Gastrocnemius medialis (tissue), 4 donors: Measurements from ENCODE around the gene CFAP299. TPM values are rescaled to one million over a fixed set of nuclear protein-coding genes. Genes with fewer than 3 reads are reported as not detected.

Experiments
- ATAC-seq, 2 donors: fragments of 150-250 bp; one replicate each; pipeline ENCODE4 v1.9.1; 2016
- DNase-seq, 2 donors: peaks; one replicate each; pipeline ENCODE4 v3.0.0-alpha.2; 2019
- H3K27ac ChIP-seq, 4 donors: fragments of 200-600 bp; sonication (generic); 1 replicate in 1 of 4; 2 replicates in 3 of 4; pipeline ENCODE4 v1.5.1; 2016 to 2018; ENCODE audit warnings: mild to moderate bottlenecking in 2 of 4, moderate library complexity in 1 of 4
- H3K27me3 ChIP-seq, 3 donors: fragments of 200-600 bp; sonication (generic) in 2 of 3; 1 replicate in 1 of 3; 2 replicates in 2 of 3; pipeline versions ENCODE4 v1.5.1 to v1.6.0; 2016 to 2019; ENCODE audit warnings: mild to moderate bottlenecking in 1 of 3, moderate library complexity in 1 of 3
- H3K36me3 ChIP-seq, 2 donors: fragments of 200-600 bp; sonication (generic) in 1 of 2; one replicate each; pipeline ENCODE4 v1.5.1; 2017 to 2018
- H3K4me1 ChIP-seq, 2 donors: fragments of 200-600 bp; sonication (generic) in 1 of 2; one replicate each; pipeline ENCODE4 v1.5.1; 2016 to 2017; ENCODE audit warnings: mild to moderate bottlenecking in 2 of 2
- H3K4me3 ChIP-seq, 4 donors: fragments of 200-600 bp; sonication (generic) in 3 of 4; 1 replicate in 1 of 4; 2 replicates in 3 of 4; pipeline ENCODE4 v1.5.1; 2016 to 2019; ENCODE audit warnings: mild to moderate bottlenecking in 2 of 4
- H3K9me3 ChIP-seq, 3 donors: fragments of 200-600 bp; sonication (generic) in 2 of 3; 1 replicate in 1 of 3; 2 replicates in 2 of 3; pipeline ENCODE4 v1.5.1; 2016 to 2019
- POLR2A ChIP-seq, 2 donors: fragments of 450-650 bp; IDR thresholded peaks; one replicate each; pipeline ENCODE4 v1.6.1; 2017; ENCODE audit warnings: antibody characterized with exemption in 2 of 2, mild to moderate bottlenecking in 2 of 2, moderate library complexity in 2 of 2
- in situ Hi-C, 4 donors: fragments of 200-750 bp; cut with MboI; loops; one replicate each; pipeline versions ENCODE4 v1.15.0 to v1.8.0; 2017; ENCODE audit warnings: low sequenced_read_pairs in 4 of 4
- intact Hi-C: fragments of 100-400 bp; cut with DNase I; formaldehyde crosslinking; loops from one replicate; pipeline ENCODE4 v1.15.1; 2023; ENCODE audit warnings: low total_unique reads
- total RNA-seq, 4 donors: library from RNA; depleted of rRNA; stranded (reverse); fragments of >200 nt; gene quantifications; one replicate each; pipeline versions ENCODE4 v1.1.0 to v1.2.3, GENCODE V29; 2016
- TF ChIP-seq, protein P1 (sequence below), 5 experiments: fragments of 450-650 bp in 3 of 5; fragments of 200-600 bp in 2 of 5; sonication (generic) in 2 of 5; IDR thresholded peaks in 4 of 5; conservative IDR thresholded peaks in 1 of 5; 1 replicate in 4 of 5; 2 replicates in 1 of 5; pipeline ENCODE4 v1.5.1; 2016 to 2019; ENCODE audit warnings: antibody characterized with exemption in 5 of 5, mild to moderate bottlenecking in 3 of 5, moderate library complexity in 3 of 5

The CFAP299 gene
- total RNA-seq, 4 donors from 2014 or later, result not detected

- no peaks in the 10 kb centered on the region for H3K27me3 ChIP-seq
- intact Hi-C loops (no loop called here), in situ Hi-C loops (no loop called here)
- no peaks in the 10 kb centered on the region for H3K36me3 ChIP-seq
- DNase-seq (no peak), ATAC-seq (no peak)
- no peak overlapping the region for H3K27ac ChIP-seq
- TF ChIP-seq, protein P1, sequence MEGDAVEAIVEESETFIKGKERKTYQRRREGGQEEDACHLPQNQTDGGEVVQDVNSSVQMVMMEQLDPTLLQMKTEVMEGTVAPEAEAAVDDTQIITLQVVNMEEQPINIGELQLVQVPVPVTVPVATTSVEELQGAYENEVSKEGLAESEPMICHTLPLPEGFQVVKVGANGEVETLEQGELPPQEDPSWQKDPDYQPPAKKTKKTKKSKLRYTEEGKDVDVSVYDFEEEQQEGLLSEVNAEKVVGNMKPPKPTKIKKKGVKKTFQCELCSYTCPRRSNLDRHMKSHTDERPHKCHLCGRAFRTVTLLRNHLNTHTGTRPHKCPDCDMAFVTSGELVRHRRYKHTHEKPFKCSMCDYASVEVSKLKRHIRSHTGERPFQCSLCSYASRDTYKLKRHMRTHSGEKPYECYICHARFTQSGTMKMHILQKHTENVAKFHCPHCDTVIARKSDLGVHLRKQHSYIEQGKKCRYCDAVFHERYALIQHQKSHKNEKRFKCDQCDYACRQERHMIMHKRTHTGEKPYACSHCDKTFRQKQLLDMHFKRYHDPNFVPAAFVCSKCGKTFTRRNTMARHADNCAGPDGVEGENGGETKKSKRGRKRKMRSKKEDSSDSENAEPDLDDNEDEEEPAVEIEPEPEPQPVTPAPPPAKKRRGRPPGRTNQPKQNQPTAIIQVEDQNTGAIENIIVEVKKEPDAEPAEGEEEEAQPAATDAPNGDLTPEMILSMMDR (IDR thresholded peaks at IDR 0.05 in 4 of 5, conservative IDR thresholded peaks at IDR 0.05 in 1 of 5), result no peak
- no peak for TF ChIP-seq POLR2A (IDR thresholded peaks at IDR 0.05)
- no peaks in the 10 kb centered on the region for H3K4me1 ChIP-seq
- H3K4me3 ChIP-seq, result no peak overlapping the region
- H3K9me3 ChIP-seq, result no peaks in the 10 kb centered on the region
These were observed 377.9 kb downstream of the CFAP299 start for GRCh38 chr4:80713409-80713808.

DNA sequence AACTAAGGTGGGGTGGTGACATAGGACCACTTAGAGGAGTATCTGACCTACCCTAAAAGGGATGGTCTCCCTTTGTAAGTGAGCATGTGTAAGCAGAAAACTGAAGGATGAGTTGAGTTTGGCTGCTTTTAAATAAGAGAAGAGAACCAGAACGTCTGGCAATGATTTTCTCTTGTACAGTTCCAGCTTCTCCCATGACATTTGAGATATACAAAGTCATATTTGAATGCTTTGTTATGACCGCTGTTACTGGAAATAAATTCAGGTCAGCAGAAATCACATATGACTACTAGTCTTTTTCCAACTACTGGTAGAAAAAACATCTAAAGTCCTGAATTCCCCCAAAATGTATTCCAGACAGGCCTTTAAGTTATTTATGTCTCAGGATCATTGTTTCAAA lies 381.7 kb downstream of the CFAP299 start:
- ATAC-seq, result no peak
- H3K4me3 ChIP-seq, result no peak overlapping the region
- TF ChIP-seq POLR2A (IDR thresholded peaks at IDR 0.05), result no peak
- TF ChIP-seq, protein P1 (IDR thresholded peaks at IDR 0.05 in 4 of 5, conservative IDR thresholded peaks at IDR 0.05 in 1 of 5), result no peak
- intact Hi-C loops, result no loop called here
- no peaks in the 10 kb centered on the region for H3K27me3 ChIP-seq
- H3K4me1 ChIP-seq, result no peaks in the 10 kb centered on the region
- H3K27ac ChIP-seq, result no peak overlapping the region
- H3K9me3 ChIP-seq, result no peaks in the 10 kb centered on the region
- in situ Hi-C loops, result no loop called here
- no peaks in the 10 kb centered on the region for H3K36me3 ChIP-seq
- DNase-seq, result no peak

- no peak for DNase-seq
- Histone ChIP-seq H3K36me3 (no peaks in the 10 kb centered on the region), H3K4me3 (no peak overlapping the region), H3K27me3 (no peaks in the 10 kb centered on the region), H3K9me3 (no peaks in the 10 kb centered on the region), H3K27ac (no peak overlapping the region), H3K4me1 (no peaks in the 10 kb centered on the region)
- intact Hi-C loops, result no loop called here
- in situ Hi-C loops, result no loop called here
- no peak for ATAC-seq
- no peak for TF ChIP-seq POLR2A (IDR thresholded peaks at IDR 0.05)
- TF ChIP-seq, protein P1 (IDR thresholded peaks at IDR 0.05 in 4 of 5, conservative IDR thresholded peaks at IDR 0.05 in 1 of 5), result no peak
These were observed 390.9 kb downstream of the CFAP299 start for GRCh38 chr4:80726471-80726870.

DNA sequence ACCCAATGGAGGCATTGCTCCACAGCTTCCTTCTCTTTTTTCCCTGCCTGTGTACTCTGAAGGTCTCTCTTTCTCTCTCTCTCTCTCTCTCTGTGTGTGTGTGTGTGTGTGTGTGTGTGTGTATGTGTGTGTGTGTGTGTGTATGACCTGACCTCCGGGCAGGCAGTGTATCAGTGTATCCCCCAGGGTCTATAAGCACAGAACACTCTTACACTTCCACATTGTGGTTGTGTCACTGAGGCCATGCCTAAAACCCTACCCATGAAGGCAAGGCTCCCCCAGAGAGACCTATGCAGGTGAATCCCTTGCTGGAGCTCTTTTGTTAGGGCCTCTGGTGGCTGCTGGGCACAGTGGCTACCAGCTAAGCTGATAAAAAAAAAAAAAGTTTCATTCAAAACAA lies 394.6 kb downstream of the CFAP299 start:
- intact Hi-C loops (no loop called here), in situ Hi-C loops (no loop called here)
- ATAC-seq (no peak), DNase-seq (no peak)
- H3K9me3 ChIP-seq, result no peaks in the 10 kb centered on the region
- no peak overlapping the region for H3K4me3 ChIP-seq
- H3K4me1 ChIP-seq, result no peaks in the 10 kb centered on the region
- no peak for TF ChIP-seq POLR2A (IDR thresholded peaks at IDR 0.05)
- TF ChIP-seq, protein P1 (IDR thresholded peaks at IDR 0.05 in 4 of 5, conservative IDR thresholded peaks at IDR 0.05 in 1 of 5), result no peak
- H3K27me3 ChIP-seq, result no peaks in the 10 kb centered on the region
- H3K36me3 ChIP-seq, result no peaks in the 10 kb centered on the region
- H3K27ac ChIP-seq, result no peak overlapping the region

DNA sequence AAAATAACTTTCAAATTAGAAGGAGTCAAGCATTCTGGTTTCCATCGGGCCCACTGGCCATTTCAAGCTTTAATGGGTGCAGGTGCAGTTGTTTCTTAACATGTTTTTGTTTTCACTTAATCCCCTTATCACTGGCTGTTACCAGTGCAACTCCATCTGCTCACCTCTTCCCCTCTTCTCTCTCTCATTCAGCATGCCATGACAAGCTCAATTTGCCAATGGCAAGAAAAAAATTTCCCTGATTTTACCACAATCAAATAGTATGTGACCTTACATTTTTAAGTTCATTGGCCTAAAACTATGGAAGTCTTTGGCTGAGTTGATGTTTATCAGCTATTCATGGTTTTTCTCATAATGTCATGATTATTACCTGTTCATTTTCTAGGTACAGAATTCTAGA lies 395.9 kb downstream of the CFAP299 start:
- intact Hi-C loops, result no loop called here
- no peak for DNase-seq
- H3K4me1 ChIP-seq, result no peaks in the 10 kb centered on the region
- H3K27ac ChIP-seq, result no peak overlapping the region
- in situ Hi-C loops, result no loop called here
- no peaks in the 10 kb centered on the region for H3K9me3 ChIP-seq
- no peaks in the 10 kb centered on the region for H3K36me3 ChIP-seq
- no peaks in the 10 kb centered on the region for H3K27me3 ChIP-seq
- TF ChIP-seq POLR2A (IDR thresholded peaks at IDR 0.05), result no peak
- TF ChIP-seq, protein P1 (IDR thresholded peaks at IDR 0.05 in 4 of 5, conservative IDR thresholded peaks at IDR 0.05 in 1 of 5), result no peak
- ATAC-seq, result no peak
- no peak overlapping the region for H3K4me3 ChIP-seq
